ENCODE data around the gene SUGT1. TPM values are rescaled to one million over a fixed set of nuclear protein-coding genes. Genes with fewer than 3 reads are reported as not detected.
"Not testable (repeated sequence)": the region's sequence is repeated elsewhere in the genome, so short reads cannot be mapped to it uniquely, and the experiment has no call there.

The SUGT1 gene
- 10 to 100 TPM; 34.4 to 47.8 TPM for total RNA-seq

DNA sequence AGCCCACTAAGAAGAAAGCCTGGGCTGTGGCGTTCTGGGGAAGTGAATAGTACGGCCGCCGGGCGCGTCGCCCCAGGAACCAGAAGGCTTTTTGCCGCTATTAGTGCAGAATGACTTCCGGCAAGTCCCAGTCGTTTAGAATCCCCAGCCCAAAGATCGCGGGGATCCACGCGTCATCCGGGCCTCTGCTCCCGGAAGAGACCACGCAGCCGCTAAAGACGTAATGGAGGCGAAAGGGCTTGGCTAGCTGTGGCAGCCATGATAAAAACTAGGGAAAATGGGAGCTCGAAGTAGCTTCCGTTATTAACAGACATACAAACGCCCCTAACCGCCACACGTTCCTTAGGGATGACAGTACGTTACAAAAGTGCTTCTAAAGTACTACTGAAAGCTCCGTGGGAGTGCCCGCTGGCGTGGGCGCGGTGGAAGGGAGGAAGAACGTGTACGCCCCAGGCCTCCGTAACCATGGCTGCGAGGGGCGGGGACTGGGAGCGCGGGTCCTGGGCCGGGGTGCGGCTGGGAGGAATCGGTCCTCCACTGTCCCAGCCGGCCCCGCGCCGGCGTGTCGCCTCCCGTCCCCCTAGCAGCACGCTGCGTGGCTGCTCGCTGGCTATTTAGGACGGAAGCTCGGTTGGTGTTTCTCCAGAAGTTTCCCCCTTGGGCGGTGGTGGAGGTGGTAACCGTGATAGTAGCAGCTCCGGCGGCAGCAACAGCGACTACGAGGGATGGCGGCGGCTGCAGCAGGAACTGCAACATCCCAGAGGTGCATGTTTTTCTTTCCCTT lies at the start of gene SUGT1:
TSS of gene SUGT1 (plus strand) at position 641 of the 784 bp plus-strand sequence. CDS start at position 726, 85 bp downstream.
- H3K36me3 ChIP-seq = no peaks in the 10 kb centered on the region
- WGBS = under 1% methylated on average over 57 of the region's 61 CpGs
- H3K27ac ChIP-seq = peak within 1 kb of the TSS; percentile 96 to 97
- peak; percentile 84 for TF ChIP-seq POLR2AphosphoS5 (IDR thresholded peaks at IDR 0.05)
- TF ChIP-seq, protein P1, sequence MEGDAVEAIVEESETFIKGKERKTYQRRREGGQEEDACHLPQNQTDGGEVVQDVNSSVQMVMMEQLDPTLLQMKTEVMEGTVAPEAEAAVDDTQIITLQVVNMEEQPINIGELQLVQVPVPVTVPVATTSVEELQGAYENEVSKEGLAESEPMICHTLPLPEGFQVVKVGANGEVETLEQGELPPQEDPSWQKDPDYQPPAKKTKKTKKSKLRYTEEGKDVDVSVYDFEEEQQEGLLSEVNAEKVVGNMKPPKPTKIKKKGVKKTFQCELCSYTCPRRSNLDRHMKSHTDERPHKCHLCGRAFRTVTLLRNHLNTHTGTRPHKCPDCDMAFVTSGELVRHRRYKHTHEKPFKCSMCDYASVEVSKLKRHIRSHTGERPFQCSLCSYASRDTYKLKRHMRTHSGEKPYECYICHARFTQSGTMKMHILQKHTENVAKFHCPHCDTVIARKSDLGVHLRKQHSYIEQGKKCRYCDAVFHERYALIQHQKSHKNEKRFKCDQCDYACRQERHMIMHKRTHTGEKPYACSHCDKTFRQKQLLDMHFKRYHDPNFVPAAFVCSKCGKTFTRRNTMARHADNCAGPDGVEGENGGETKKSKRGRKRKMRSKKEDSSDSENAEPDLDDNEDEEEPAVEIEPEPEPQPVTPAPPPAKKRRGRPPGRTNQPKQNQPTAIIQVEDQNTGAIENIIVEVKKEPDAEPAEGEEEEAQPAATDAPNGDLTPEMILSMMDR (IDR thresholded peaks at IDR 0.05) = peak; percentile 15 to 66 (median 48)
- TF ChIP-seq POLR2A (IDR thresholded peaks at IDR 0.05) = peak; percentile 67
- intact Hi-C loops (cut with DNase I) = loop anchor here (5.0 to 10.0 kb wide), 3 partner anchors 35 to 195 kb away; partner anchors contain the start of gene CKAP2
- H3K27me3 ChIP-seq (replicated peaks; ENCODE audit: insufficient read depth) = no peaks in the 10 kb centered on the region
- peaks cover 12% of the 10 kb centered on the region for H3K4me1 ChIP-seq (replicated peaks)
- DNase-seq (ENCODE audit: low spot score) = peak; percentile 98
- H3K4me3 ChIP-seq = peak within 1 kb of the TSS; percentile 55 to 78
- H3K9me3 ChIP-seq = no peaks in the 10 kb centered on the region

GRCh38 chr13:52603316-52603715 lies 49.3 kb upstream of the SUGT1 start:
- H3K9me3 ChIP-seq; H3K27ac ChIP-seq; H3K27me3 ChIP-seq (replicated peaks; ENCODE audit: insufficient read depth); H3K4me1 ChIP-seq (replicated peaks); intact Hi-C loops (cut with DNase I); H3K4me3 ChIP-seq; DNase-seq (ENCODE audit: low spot score); H3K36me3 ChIP-seq: not testable (repeated sequence)
- WGBS = 96% methylated on average over 4 of the region's 4 CpGs

GRCh38 chr13:52606126-52606525 lies 46.5 kb upstream of the SUGT1 start:
- WGBS = 67% methylated on average over 6 of the region's 6 CpGs
- H3K9me3 ChIP-seq; H3K27ac ChIP-seq; H3K36me3 ChIP-seq; H3K4me1 ChIP-seq (replicated peaks); H3K4me3 ChIP-seq; H3K27me3 ChIP-seq (replicated peaks; ENCODE audit: insufficient read depth); intact Hi-C loops (cut with DNase I); DNase-seq (ENCODE audit: low spot score): not testable (repeated sequence)

- DNase-seq (ENCODE audit: low spot score); H3K27me3 ChIP-seq (replicated peaks; ENCODE audit: insufficient read depth); intact Hi-C loops (cut with DNase I); H3K27ac ChIP-seq; H3K4me3 ChIP-seq; H3K9me3 ChIP-seq; H3K4me1 ChIP-seq (replicated peaks); H3K36me3 ChIP-seq: not testable (repeated sequence)
- 44% methylated on average over 1 of the region's 1 CpG for WGBS
These were observed 45.8 kb upstream of the SUGT1 start for GRCh38 chr13:52606795-52607194.

DNA sequence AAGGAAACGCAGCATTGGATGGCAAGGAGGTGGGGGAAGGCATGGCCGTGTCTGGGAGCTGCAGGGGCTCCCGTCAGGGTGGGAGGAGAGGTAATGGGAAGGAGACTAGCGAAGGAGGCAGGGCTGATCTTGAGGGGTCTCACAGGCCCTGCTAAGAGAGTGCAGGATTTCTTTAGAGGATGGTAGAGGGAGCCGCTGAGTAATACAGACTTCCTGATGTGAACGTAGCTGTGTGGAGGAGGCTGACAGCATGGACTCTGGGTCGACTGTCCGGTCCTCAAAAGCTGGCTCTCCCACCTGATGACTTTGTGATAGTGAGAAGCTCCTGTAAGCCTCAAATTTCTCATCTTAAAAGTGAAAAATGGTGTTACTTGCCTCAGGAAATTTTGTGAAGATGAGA lies 44.5 kb upstream of the SUGT1 start:
- intact Hi-C loops (cut with DNase I); H3K36me3 ChIP-seq; H3K27me3 ChIP-seq (replicated peaks; ENCODE audit: insufficient read depth); DNase-seq (ENCODE audit: low spot score); H3K4me3 ChIP-seq; H3K9me3 ChIP-seq; H3K27ac ChIP-seq; H3K4me1 ChIP-seq (replicated peaks): not testable (repeated sequence)
- 60% methylated on average over 8 of the region's 8 CpGs for WGBS

DNA sequence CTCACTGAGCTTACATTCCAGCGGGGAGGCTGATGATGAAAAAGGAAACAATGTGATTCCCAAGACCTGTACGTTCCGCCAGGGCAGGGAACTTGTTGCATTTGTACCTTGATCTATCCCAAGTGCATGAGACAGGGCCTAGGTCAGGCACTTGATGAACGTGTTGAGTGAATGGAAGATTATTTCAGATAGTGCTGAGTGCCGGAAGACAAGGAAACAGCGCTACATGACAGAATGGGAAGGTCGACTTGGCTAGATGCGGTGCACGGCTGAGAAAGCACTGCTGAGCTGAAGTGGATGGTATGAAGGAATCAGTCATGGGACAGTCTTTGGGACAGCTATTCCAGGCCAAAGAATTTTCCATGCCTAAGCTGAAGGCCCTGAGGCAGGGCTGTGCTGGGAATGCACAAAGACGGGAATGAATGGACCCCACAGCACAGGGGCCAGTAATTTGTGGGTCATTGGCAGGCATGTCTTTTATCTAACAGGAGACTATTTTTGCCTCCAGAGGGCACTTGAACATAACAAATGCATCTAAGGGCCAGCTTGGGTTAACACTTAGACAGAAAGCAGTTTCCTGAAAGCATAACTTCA lies 43.5 kb upstream of the SUGT1 start:
- H3K36me3 ChIP-seq; H3K27me3 ChIP-seq (replicated peaks; ENCODE audit: insufficient read depth); H3K4me1 ChIP-seq (replicated peaks); H3K9me3 ChIP-seq; H3K4me3 ChIP-seq; H3K27ac ChIP-seq; intact Hi-C loops (cut with DNase I): not testable (repeated sequence)
- TF ChIP-seq, protein P1 (IDR thresholded peaks at IDR 0.05) = peak in 3 of 4 experiments; percentile 34 to 55 (median 53)
- DNase-seq (ENCODE audit: low spot score) = peak; percentile 23
- WGBS = 74% methylated on average over 10 of the region's 10 CpGs

DNA sequence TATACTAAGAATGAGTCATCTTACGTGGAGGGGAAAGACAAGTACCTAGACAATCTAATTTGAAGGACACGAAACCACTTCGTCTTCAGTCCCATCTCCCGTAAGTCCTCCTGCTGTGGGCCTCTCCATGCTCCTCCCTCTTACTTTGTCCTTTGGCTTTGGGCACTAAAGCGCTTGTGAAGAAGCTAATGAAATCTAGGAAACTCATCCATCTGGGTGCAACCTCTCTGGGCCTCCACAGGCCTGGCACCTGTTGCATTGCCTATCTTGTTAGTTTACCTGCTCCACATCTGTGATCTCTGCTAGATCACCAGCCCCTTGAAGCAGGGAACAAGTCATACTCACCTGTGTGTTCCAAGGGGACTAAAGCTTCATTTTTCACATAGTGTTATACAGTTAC lies 42.5 kb upstream of the SUGT1 start:
- H3K27me3 ChIP-seq (replicated peaks; ENCODE audit: insufficient read depth); H3K4me3 ChIP-seq; H3K9me3 ChIP-seq; H3K4me1 ChIP-seq (replicated peaks); DNase-seq (ENCODE audit: low spot score); intact Hi-C loops (cut with DNase I); H3K36me3 ChIP-seq; H3K27ac ChIP-seq: not testable (repeated sequence)
- 96% methylated on average over 5 of the region's 5 CpGs for WGBS
